Calu3 (cell line): ENCODE results near the gene MTURN. TPM values are rescaled to one million over a fixed set of nuclear protein-coding genes. Genes with fewer than 3 reads are reported as not detected.

Experiments used
- BruUV-seq: library from RNA; stranded (reverse); fragments of 400-500 nt; replicated peaks from 2 replicates; lab custom pipeline; 2021; lab: Mats Ljungman, UMichigan
- CTCF ChIA-PET: fragments of 300-600 bp; sonication (Branson Sonifier 250); formaldehyde crosslinking; loops from one replicate; lab custom pipeline; 2022; ENCODE audit warnings: antibody characterized with exemption; lab: Charles Lee
- DNase-seq: peaks from one replicate; pipeline ENCODE4 v3.0.0; 2022
- H3K27ac Mint-ChIP-seq: one replicate; pipeline ENCODE4 v1.8.0; 2022; ENCODE audit warnings: mixed read lengths; ENCODE audit not compliant: unreplicated experiment
- H3K27me3 Mint-ChIP-seq: one replicate; pipeline ENCODE4 v1.8.0; 2022; ENCODE audit warnings: mixed read lengths; ENCODE audit not compliant: unreplicated experiment
- H3K36me3 Mint-ChIP-seq: one replicate; pipeline ENCODE4 v1.8.0; 2022; ENCODE audit warnings: mild to moderate bottlenecking, moderate library complexity, mixed read lengths; ENCODE audit not compliant: insufficient read depth, unreplicated experiment
- H3K4me1 Mint-ChIP-seq: one replicate; pipeline ENCODE4 v1.8.0; 2022; ENCODE audit warnings: mild to moderate bottlenecking, low read depth, mixed read lengths; ENCODE audit not compliant: unreplicated experiment
- H3K4me3 Mint-ChIP-seq: one replicate; pipeline ENCODE4 v1.8.0; 2022; ENCODE audit warnings: mild to moderate bottlenecking, low read depth, moderate library complexity, mixed read lengths; ENCODE audit not compliant: unreplicated experiment
- H3K9me3 Mint-ChIP-seq: one replicate; pipeline ENCODE4 v1.8.0; 2022; ENCODE audit warnings: low read depth, mixed read lengths; ENCODE audit not compliant: unreplicated experiment
- CTCF ChIP-seq: fragments of 200-600 bp; IDR thresholded peaks from one replicate; pipeline ENCODE4 v1.8.0; 2022; ENCODE audit warnings: antibody characterized with exemption; ENCODE audit not compliant: unreplicated experiment
- intact Hi-C: fragments of 100-400 bp; cut with micrococcal nuclease; formaldehyde crosslinking; loops from one replicate; pipeline ENCODE4 v1.10.0; 2022; ENCODE audit not compliant: unreplicated experiment
- total RNA-seq: library from RNA; stranded (reverse); gene quantifications from 2 replicates; pipeline ENCODE4 v1.2.3, GENCODE V29; 2022

MTURN gene
- total RNA-seq, 1 experiment from 2014 or later = 6.5 TPM

DNA sequence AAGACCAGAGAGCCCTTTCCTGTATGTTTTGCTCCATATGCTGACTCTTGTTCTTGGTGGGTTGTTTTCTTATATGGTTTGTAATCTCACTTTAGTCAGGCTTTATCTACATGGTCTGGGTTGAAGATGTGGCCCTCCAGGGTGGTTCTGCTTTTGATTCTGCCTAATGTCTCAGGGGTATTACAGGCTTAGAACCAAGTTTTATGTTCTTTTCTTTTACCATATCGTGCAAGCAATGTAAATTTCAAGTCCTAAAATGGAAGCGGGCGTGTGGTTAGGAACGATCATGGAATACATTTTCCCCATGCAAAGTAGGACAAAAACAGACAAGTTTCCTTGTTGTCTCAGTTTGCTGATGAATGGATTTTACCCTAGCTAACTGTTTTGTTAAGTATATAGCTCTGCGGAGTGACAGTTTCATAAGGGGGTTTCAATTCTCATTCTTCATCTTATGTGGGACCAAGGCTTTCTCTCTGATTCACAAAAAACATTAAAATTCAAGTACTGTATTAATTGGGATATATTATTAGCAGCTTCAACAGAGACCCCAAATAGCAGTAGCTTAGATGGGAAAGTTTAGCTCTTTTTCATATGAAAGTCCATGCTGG is 58.7 kb downstream of the MTURN start:
- Mint-ChIP-seq H3K9me3 (peaks cover 37% of the 10 kb centered on the region), H3K36me3 (no peaks in the 10 kb centered on the region), H3K27me3 (peaks cover 30% of the 10 kb centered on the region), H3K27ac (no peak overlapping the region), H3K4me3 (no peak overlapping the region), H3K4me1 (no peaks in the 10 kb centered on the region)
- CTCF ChIA-PET = no interaction called here
- no peak for DNase-seq
- intact Hi-C loops = no loop called here
- TF ChIP-seq CTCF = no peak
- no TSS peak for BruUV-seq

DNA sequence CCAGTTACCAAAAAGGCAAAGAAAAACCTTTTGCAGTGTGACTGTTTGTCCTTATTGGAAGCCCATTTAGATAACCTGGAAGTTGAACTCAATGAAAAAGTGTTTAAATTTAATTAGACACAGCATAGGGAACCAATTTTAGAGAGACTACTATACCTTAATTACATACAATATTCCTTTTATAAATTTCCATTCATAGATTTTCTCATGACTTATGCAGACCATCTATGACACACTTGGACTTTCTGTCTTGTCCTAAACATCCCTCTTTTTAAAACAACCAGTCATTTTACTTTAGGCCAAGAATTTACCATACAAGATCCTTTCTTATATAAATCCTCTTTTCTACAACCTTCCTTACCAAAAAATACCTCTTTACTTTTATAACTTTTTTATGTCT is 61.6 kb downstream of the MTURN start:
- Mint-ChIP-seq H3K4me1 (no peaks in the 10 kb centered on the region), H3K4me3 (no peak overlapping the region), H3K9me3 (peaks cover 34% of the 10 kb centered on the region), H3K36me3 (no peaks in the 10 kb centered on the region), H3K27me3 (peaks cover 30% of the 10 kb centered on the region), H3K27ac (no peak overlapping the region)
- CTCF ChIA-PET = no interaction called here
- intact Hi-C loops = no loop called here
- no peak for DNase-seq
- no peak for TF ChIP-seq CTCF
- no TSS peak for BruUV-seq

GRCh38 chr7:30197438-30197837 is 62.7 kb downstream of the MTURN start:
- Mint-ChIP-seq H3K36me3 (no peaks in the 10 kb centered on the region), H3K4me3 (no peak overlapping the region), H3K27me3 (peaks cover 24% of the 10 kb centered on the region), H3K4me1 (no peaks in the 10 kb centered on the region), H3K9me3 (peaks cover 32% of the 10 kb centered on the region), H3K27ac (no peak overlapping the region)
- intact Hi-C loops = no loop called here
- TF ChIP-seq CTCF = no peak
- CTCF ChIA-PET = no interaction called here
- BruUV-seq = no TSS peak
- DNase-seq = no peak

GRCh38 chr7:30199271-30199670 is 64.5 kb downstream of the MTURN start:
- H3K4me3 Mint-ChIP-seq = no peak overlapping the region
- intact Hi-C loops = no loop called here
- peaks cover 17% of the 10 kb centered on the region for H3K27me3 Mint-ChIP-seq
- CTCF ChIA-PET = interaction anchor here (1.2 kb wide), 1 partner anchor 8 kb away, joined by 3 read pairs; no protein-coding TSS in a partner anchor
- TF ChIP-seq CTCF = no peak
- no peak overlapping the region for H3K27ac Mint-ChIP-seq
- H3K4me1 Mint-ChIP-seq = peaks cover under 1% of the 10 kb centered on the region
- DNase-seq = no peak
- BruUV-seq = no TSS peak
- peaks cover 26% of the 10 kb centered on the region for H3K9me3 Mint-ChIP-seq
- H3K36me3 Mint-ChIP-seq = no peaks in the 10 kb centered on the region
